ENCODE measurements around the gene LPP. TPM values are rescaled to one million over a fixed set of nuclear protein-coding genes. Genes with fewer than 3 reads are reported as not detected.

Gene LPP
- polyA plus RNA-seq, 1 experiment: 60.0 TPM

DNA sequence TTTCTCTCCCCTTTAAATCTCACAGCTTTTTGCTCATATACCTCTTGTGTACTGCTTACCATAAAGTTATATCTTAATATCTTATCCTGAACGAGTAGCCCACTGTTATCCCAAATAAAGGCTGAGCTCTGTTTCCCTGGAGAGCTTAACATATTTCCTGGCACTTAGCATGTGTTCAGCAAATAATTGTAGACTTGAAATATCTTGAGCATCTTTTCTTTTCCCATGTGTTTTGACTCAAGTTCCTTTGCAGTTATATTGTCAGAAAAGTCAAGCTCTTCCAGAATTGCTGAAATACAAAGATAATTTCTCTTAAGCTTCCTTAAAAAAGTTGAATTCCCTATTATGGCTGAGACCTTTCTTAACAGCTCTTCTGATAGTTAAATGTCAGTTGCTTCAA, 150.5 kb downstream of the LPP start:
- no peaks in the 10 kb centered on the region for H3K36me3 ChIP-seq (ENCODE audit: control insufficient read depth, insufficient read depth, low read length)
- no peak overlapping the region for H3K4me3 ChIP-seq (ENCODE audit: low read depth, low read length)
- no peak for DNase-seq (ENCODE audit: low read depth)
- ChIA-PET POLR2A (no interaction called here), CTCF (no interaction called here)
- no peaks in the 10 kb centered on the region for H3K27me3 ChIP-seq (ENCODE audit: control insufficient read depth, insufficient read depth, low read length)
- TF ChIP-seq, protein P1, sequence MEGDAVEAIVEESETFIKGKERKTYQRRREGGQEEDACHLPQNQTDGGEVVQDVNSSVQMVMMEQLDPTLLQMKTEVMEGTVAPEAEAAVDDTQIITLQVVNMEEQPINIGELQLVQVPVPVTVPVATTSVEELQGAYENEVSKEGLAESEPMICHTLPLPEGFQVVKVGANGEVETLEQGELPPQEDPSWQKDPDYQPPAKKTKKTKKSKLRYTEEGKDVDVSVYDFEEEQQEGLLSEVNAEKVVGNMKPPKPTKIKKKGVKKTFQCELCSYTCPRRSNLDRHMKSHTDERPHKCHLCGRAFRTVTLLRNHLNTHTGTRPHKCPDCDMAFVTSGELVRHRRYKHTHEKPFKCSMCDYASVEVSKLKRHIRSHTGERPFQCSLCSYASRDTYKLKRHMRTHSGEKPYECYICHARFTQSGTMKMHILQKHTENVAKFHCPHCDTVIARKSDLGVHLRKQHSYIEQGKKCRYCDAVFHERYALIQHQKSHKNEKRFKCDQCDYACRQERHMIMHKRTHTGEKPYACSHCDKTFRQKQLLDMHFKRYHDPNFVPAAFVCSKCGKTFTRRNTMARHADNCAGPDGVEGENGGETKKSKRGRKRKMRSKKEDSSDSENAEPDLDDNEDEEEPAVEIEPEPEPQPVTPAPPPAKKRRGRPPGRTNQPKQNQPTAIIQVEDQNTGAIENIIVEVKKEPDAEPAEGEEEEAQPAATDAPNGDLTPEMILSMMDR (IDR thresholded peaks at IDR 0.05; ENCODE audit: insufficient read depth, low read depth, low read length): no peak

GRCh38 chr3:188305220-188305619, 151.3 kb downstream of the LPP start:
- CTCF ChIA-PET: interaction anchor here (0.6 kb wide), 1 partner anchor 558 kb away, joined by 3 read pairs; no protein-coding TSS in a partner anchor
- POLR2A ChIA-PET: no interaction called here

DNA sequence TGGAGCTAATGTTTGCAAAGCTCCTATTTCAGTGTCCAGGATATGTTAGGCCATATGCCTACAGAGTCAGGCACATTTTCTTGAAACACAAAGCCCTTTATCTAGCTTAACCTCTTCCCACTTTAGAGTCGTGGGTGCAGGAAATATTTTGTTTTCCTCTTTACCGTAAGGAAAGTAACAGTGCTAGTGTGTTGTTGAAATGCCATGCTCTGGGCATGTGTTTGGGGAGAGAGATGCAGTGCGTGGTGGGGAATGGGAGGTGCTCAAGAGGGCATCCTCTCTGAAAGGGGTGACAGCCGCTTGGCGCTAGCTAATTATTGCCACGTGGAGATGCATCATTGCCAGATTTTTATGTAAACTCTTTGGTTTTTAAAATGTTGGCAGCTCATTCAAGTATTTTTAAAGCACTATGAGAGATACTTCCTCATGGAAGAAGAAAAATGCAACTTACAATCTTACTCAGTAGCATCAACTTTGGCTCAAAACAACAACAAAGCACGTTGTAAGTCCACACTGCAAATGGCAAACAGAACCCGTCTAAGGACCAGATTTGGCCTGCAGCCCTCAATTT, 152.6 kb downstream of the LPP start:
- no peak for DNase-seq (ENCODE audit: low read depth)
- Histone ChIP-seq H3K27me3 (ENCODE audit: control insufficient read depth, insufficient read depth, low read length) (no peaks in the 10 kb centered on the region), H3K4me3 (ENCODE audit: low read depth, low read length) (no peak overlapping the region), H3K36me3 (ENCODE audit: control insufficient read depth, insufficient read depth, low read length) (no peaks in the 10 kb centered on the region)
- ChIA-PET CTCF (interaction anchor here (1.1 to 1.5 kb wide), 2 partner anchors 565 to 648 kb away, joined by 3 to 4 read pairs; no protein-coding TSS in a partner anchor), POLR2A (interaction anchor here (0.5 to 0.6 kb wide), 2 partner anchors 201 to 832 kb away, joined by 3 to 4 read pairs; no protein-coding TSS in a partner anchor)
- TF ChIP-seq, protein P1 (IDR thresholded peaks at IDR 0.05; ENCODE audit: insufficient read depth, low read depth, low read length): no peak

More at GRCh38 chr3:188305220-188305619, 151.3 kb downstream of the LPP start:
- H3K27me3 ChIP-seq (ENCODE audit: control insufficient read depth, insufficient read depth, low read length): no peaks in the 10 kb centered on the region
- no peak overlapping the region for H3K4me3 ChIP-seq (ENCODE audit: low read depth, low read length)
- no peaks in the 10 kb centered on the region for H3K36me3 ChIP-seq (ENCODE audit: control insufficient read depth, insufficient read depth, low read length)
- no peak for DNase-seq (ENCODE audit: low read depth)
- TF ChIP-seq, protein P1 (IDR thresholded peaks at IDR 0.05; ENCODE audit: insufficient read depth, low read depth, low read length): no peak

DNA sequence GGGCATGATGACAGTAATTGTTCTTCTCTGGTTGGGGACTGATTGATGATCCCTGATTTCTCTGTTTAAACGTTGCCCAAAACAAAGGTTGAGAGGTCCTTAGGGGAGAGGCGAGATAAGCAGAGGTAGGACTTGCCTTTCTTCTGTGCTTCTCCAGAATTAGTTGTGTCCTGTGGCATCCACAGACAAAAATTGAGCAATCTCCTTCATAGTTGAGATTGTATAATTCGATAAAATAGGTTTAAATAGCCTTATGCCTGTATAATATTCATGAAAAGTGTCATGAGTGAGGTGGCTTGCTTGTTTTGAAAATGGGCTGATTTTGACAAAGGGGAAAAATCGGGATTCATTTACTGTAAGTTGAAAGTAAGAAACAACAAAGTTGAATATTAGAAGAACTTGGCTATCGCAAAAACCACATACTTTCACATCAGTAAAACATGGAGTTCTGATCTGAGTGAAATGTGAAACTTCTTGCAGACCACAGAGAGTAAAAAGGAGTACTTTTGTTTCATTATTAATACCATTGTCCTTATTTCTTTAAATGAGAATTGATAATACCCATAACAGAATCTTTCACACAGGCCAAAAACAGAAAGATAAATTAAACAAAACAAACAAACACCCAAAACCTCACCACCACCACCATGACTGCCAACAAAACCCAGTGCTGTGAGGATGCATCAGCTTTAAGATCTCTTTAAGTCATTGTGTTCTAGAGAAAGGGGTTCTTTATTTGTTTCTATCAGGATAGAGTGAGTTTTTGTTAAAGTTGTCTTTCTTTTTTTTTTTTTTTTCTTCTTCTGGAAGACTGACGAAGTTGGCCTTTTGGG, 155.7 kb downstream of the LPP start:
- no peak for DNase-seq (ENCODE audit: low read depth)
- TF ChIP-seq, protein P1 (IDR thresholded peaks at IDR 0.05; ENCODE audit: insufficient read depth, low read depth, low read length): no peak
- CTCF ChIA-PET: interaction anchor here (1.2 kb wide), 1 partner anchor 12 kb away, joined by 3 read pairs; no protein-coding TSS in a partner anchor
- Histone ChIP-seq H3K27me3 (ENCODE audit: control insufficient read depth, insufficient read depth, low read length) (no peaks in the 10 kb centered on the region), H3K36me3 (ENCODE audit: control insufficient read depth, insufficient read depth, low read length) (no peaks in the 10 kb centered on the region), H3K4me3 (ENCODE audit: low read depth, low read length) (no peak overlapping the region)
- POLR2A ChIA-PET: no interaction called here

- TF ChIP-seq, protein P1 (IDR thresholded peaks at IDR 0.05; ENCODE audit: insufficient read depth, low read depth, low read length): no peak
- ChIA-PET CTCF (interaction anchor here (1.2 kb wide), 1 partner anchor 12 kb away, joined by 3 read pairs; no protein-coding TSS in a partner anchor), POLR2A (no interaction called here)
- Histone ChIP-seq H3K4me3 (ENCODE audit: low read depth, low read length) (no peak overlapping the region), H3K27me3 (ENCODE audit: control insufficient read depth, insufficient read depth, low read length) (no peaks in the 10 kb centered on the region), H3K36me3 (ENCODE audit: control insufficient read depth, insufficient read depth, low read length) (no peaks in the 10 kb centered on the region)
- no peak for DNase-seq (ENCODE audit: low read depth)
These were observed 156.3 kb downstream of the LPP start for GRCh38 chr3:188310270-188310710.
